ENCODE measurements around the gene FBXO30. TPM values are rescaled to one million over a fixed set of nuclear protein-coding genes. Genes with fewer than 3 reads are reported as not detected.
A peak's percentile ranks its signal among the peaks of the same experiment; 100 is the strongest.

Gene FBXO30
- total and polyA plus RNA-seq, 8 donors, result 1.2 to 32.5 (median 5.2) TPM

DNA sequence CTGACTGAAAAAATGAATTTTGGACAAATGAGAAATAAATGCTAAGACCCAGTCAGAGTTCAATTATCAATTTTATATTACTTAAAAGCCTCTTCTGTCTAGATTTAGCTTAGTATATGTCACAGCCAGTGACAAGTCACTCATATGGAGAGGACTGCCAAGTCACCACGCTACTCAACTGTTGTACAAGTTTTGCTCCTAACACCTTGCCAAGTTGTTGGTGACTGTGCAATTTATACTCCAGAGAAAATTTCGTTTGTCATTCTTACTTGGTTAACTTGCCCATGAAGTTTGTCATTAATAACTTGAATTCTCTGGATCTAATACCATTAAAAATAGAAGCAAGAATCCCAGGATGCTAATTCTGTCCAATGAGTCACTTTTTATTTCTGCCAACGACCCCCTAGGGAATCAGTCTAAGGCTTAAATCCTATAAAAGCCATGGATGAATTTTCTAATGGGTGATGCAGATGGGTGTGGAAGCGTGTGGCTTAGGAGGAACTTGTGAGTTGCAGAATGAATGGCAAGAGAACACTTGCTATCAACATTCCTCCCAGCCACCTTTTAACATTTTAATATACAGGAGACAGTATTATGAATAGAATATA lies 30.4 kb upstream of the FBXO30 start:
- no peak overlapping the region for H3K27ac ChIP-seq
- H3K9me3 ChIP-seq, result no peaks in the 10 kb centered on the region
- H3K27me3 ChIP-seq, result no peaks in the 10 kb centered on the region
- H3K4me3 ChIP-seq, result no peak overlapping the region
- no peaks in the 10 kb centered on the region for H3K36me3 ChIP-seq
- H3K4me1 ChIP-seq, result peaks cover 0 to 30% (median 8%) of the 10 kb centered on the region in 4 donors
- 55 to 75% (median 74%) methylated on average over 4 of the region's 4 CpGs for whole genome bisulfite sequencing, 5 donors
- intact Hi-C loops (cut with DNase I; ENCODE audit: low total_unique reads), result no loop called here
- TF ChIP-seq CTCF (IDR thresholded peaks at IDR 0.05) (no peak), POLR2A (IDR thresholded peaks at IDR 0.05) (no peak), EP300 (IDR thresholded peaks at IDR 0.05) (no peak), POLR2AphosphoS5 (IDR thresholded peaks at IDR 0.05) (no peak)
- no peak for DNase-seq

GRCh38 chr6:145842693-145843546 lies 28.3 kb upstream of the FBXO30 start:
- Histone ChIP-seq H3K27me3 (no peaks in the 10 kb centered on the region), H3K27ac (peak overlapping the region in 2 of 5 donors; percentile 12 to 48), H3K4me1 (peaks cover 0 to 30% (median 8%) of the 10 kb centered on the region in 4 donors), H3K4me3 (no peak overlapping the region), H3K36me3 (no peaks in the 10 kb centered on the region), H3K9me3 (no peaks in the 10 kb centered on the region)
- 36 to 56% (median 44%) methylated on average over 3 of the region's 3 CpGs for WGBS, 5 donors
- intact Hi-C loops (cut with DNase I; ENCODE audit: low total_unique reads), result no loop called here
- TF ChIP-seq CTCF (IDR thresholded peaks at IDR 0.05) (no peak), POLR2AphosphoS5 (IDR thresholded peaks at IDR 0.05) (no peak), EP300 (IDR thresholded peaks at IDR 0.05) (no peak), POLR2A (IDR thresholded peaks at IDR 0.05) (no peak)
- peak in 1 of 2 donors; percentile 24 for DNase-seq

DNA sequence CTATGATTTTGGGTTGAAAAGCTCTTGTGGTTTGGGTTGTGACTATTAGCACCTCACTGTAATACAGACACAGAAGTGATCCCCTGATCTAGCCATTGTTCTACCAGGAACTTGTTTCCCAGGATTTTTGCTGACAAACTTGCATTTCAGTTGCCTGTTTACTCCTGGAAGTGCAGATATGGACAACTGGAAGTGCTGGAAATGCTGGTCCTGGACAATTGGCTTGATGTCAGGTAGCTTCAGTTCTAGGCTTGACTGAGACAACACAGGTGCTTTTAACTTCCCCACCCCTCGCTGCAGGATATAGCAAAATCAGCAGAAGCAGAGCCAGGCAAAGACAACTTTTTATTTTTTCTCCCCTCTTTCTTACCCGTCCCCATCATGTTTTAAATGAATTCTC lies 27.1 kb upstream of the FBXO30 start:
- intact Hi-C loops (cut with DNase I; ENCODE audit: low total_unique reads), result no loop called here
- Histone ChIP-seq H3K4me3 (no peak overlapping the region), H3K9me3 (no peaks in the 10 kb centered on the region), H3K27me3 (no peaks in the 10 kb centered on the region), H3K36me3 (no peaks in the 10 kb centered on the region), H3K4me1 (peaks cover 0 to 30% (median 8%) of the 10 kb centered on the region in 4 donors), H3K27ac (no peak overlapping the region)
- WGBS, 5 donors, result 61 to 88% (median 77%) methylated on average over 2 of the region's 2 CpGs
- TF ChIP-seq EP300 (IDR thresholded peaks at IDR 0.05), result no peak
- TF ChIP-seq CTCF (IDR thresholded peaks at IDR 0.05), result no peak
- TF ChIP-seq POLR2A (IDR thresholded peaks at IDR 0.05), result no peak
- TF ChIP-seq POLR2AphosphoS5 (IDR thresholded peaks at IDR 0.05), result no peak
- DNase-seq, result no peak

GRCh38 chr6:145839653-145840052 lies 25.1 kb upstream of the FBXO30 start:
- intact Hi-C loops (cut with DNase I; ENCODE audit: low total_unique reads), result no loop called here
- H3K27ac ChIP-seq, result no peak overlapping the region
- DNase-seq, result no peak

More at GRCh38 chr6:145839653-145840052, 25.1 kb upstream of the FBXO30 start:
- H3K36me3 ChIP-seq, result no peaks in the 10 kb centered on the region
- no peaks in the 10 kb centered on the region for H3K9me3 ChIP-seq
- TF ChIP-seq EP300 (IDR thresholded peaks at IDR 0.05) (no peak), POLR2A (IDR thresholded peaks at IDR 0.05) (no peak), CTCF (IDR thresholded peaks at IDR 0.05) (no peak), POLR2AphosphoS5 (IDR thresholded peaks at IDR 0.05) (no peak)
- H3K4me3 ChIP-seq, result no peak overlapping the region
- H3K4me1 ChIP-seq, result peaks cover 0 to 30% (median 8%) of the 10 kb centered on the region in 4 donors
- no peaks in the 10 kb centered on the region for H3K27me3 ChIP-seq

Measured in stomach (tissue), 9 donors.